HL-60 (cell line): Measurements from ENCODE around the gene NPHP1.

Experiments used
- POLR2AphosphoS5 ChIP-seq: IDR thresholded peaks from 2 replicates; pipeline ENCODE4 v1.6.1; 2012; ENCODE audit warnings: low read depth
- REST ChIP-seq: IDR thresholded peaks from 2 replicates; pipeline ENCODE4 v1.6.1; 2012; ENCODE audit warnings: low read depth; ENCODE audit not compliant: insufficient replicate concordance
- SPI1 ChIP-seq: IDR thresholded peaks from 2 replicates; pipeline ENCODE4 v1.6.1; 2012; ENCODE audit warnings: low read depth, mild to moderate bottlenecking, borderline replicate concordance
- TF ChIP-seq, protein P1 (sequence below): IDR thresholded peaks from one replicate; pipeline ENCODE4 v1.5.1; 2011; ENCODE audit warnings: low read length, control low read depth, inconsistent platforms; ENCODE audit not compliant: insufficient read depth

GRCh38 chr2:110205660-110206455 is 1.0 kb upstream of the NPHP1 start:
- TF ChIP-seq, protein P1, sequence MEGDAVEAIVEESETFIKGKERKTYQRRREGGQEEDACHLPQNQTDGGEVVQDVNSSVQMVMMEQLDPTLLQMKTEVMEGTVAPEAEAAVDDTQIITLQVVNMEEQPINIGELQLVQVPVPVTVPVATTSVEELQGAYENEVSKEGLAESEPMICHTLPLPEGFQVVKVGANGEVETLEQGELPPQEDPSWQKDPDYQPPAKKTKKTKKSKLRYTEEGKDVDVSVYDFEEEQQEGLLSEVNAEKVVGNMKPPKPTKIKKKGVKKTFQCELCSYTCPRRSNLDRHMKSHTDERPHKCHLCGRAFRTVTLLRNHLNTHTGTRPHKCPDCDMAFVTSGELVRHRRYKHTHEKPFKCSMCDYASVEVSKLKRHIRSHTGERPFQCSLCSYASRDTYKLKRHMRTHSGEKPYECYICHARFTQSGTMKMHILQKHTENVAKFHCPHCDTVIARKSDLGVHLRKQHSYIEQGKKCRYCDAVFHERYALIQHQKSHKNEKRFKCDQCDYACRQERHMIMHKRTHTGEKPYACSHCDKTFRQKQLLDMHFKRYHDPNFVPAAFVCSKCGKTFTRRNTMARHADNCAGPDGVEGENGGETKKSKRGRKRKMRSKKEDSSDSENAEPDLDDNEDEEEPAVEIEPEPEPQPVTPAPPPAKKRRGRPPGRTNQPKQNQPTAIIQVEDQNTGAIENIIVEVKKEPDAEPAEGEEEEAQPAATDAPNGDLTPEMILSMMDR, result no peak
- no peak for TF ChIP-seq REST
- no peak for TF ChIP-seq POLR2AphosphoS5
- TF ChIP-seq SPI1, result no peak
